Glutamatergic neuron (in vitro differentiated cells): Measurements from ENCODE around the gene PFDN2. TPM values are rescaled to one million over a fixed set of nuclear protein-coding genes. Genes with fewer than 3 reads are reported as not detected.
A peak's percentile ranks its signal among the peaks of the same experiment; 100 is the strongest.

Experiments used
- DNase-seq: peaks from one replicate; pipeline ENCODE4 v3.0.0; 2022
- H3K27ac Mint-ChIP-seq: one replicate; pipeline ENCODE4 v1.8.0; 2020; ENCODE audit warnings: mild to moderate bottlenecking, mixed read lengths, inconsistent platforms; ENCODE audit not compliant: unreplicated experiment
- H3K27me3 Mint-ChIP-seq: one replicate; pipeline ENCODE4 v1.8.0; 2020; ENCODE audit warnings: mild to moderate bottlenecking, moderate library complexity, mixed read lengths, inconsistent platforms; ENCODE audit not compliant: unreplicated experiment
- H3K36me3 Mint-ChIP-seq: one replicate; pipeline ENCODE4 v1.8.0; 2020; ENCODE audit warnings: mild to moderate bottlenecking, mixed read lengths, inconsistent platforms; ENCODE audit not compliant: unreplicated experiment
- H3K4me1 Mint-ChIP-seq: one replicate; pipeline ENCODE4 v1.8.0; 2020; ENCODE audit warnings: mild to moderate bottlenecking, low read depth, mixed read lengths, inconsistent platforms; ENCODE audit not compliant: unreplicated experiment
- H3K4me3 Mint-ChIP-seq: one replicate; pipeline ENCODE4 v1.8.0; 2020; ENCODE audit warnings: mild to moderate bottlenecking, mixed read lengths, inconsistent platforms; ENCODE audit not compliant: unreplicated experiment
- H3K9me3 Mint-ChIP-seq: one replicate; pipeline ENCODE4 v1.8.0; 2020; ENCODE audit warnings: mild to moderate bottlenecking, moderate library complexity, mixed read lengths, inconsistent platforms; ENCODE audit not compliant: unreplicated experiment
- total RNA-seq: library from RNA; stranded (reverse); fragmentation: NEBNext Ultra II Directional; extraction: Animal tissue kit (Norgen Biotek cat#: 25700); gene quantifications from one replicate; pipeline ENCODE4 v1.2.1, GENCODE V29; 2021; ENCODE audit not compliant: unreplicated experiment
- TF ChIP-seq, protein P1 (sequence below): fragments of 200-600 bp; sonication (generic); IDR thresholded peaks from one replicate; pipeline ENCODE4 v1.5.0; 2021; ENCODE audit not compliant: partially characterized antibody, unreplicated experiment

PFDN2 gene
- total RNA-seq, 1 donor from 2014 or later = 83.7 TPM

DNA sequence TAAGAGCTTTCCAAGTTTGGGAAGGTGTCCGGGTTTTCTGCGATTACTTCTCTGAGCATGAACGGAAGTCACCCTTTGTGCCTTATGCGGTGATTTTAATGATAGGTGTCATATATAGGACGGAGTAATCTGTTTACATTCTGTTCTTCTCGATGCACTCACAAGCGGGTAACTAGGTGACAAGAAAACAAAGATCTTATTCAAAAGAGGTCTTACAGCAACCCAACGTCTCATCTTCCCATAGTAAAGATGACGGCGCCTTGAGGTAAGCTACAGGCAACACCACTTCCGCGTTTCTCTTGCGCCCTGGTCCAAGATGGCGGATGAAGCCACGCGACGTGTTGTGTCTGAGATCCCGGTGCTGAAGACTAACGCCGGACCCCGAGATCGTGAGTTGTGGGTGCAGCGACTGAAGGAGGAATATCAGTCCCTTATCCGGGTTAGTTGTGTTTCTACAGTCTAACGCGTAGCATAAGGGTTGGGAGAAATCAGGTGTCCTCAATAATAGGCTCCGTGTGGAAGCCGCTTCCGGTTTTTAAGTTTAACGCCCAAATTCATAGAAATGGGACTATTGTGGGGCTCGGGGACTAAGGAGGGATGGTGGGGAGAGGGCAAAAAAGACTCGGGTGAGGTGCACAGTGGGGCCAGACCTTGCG is 36.0 kb upstream of the PFDN2 start, which contains the start of gene UFC1:
Gene UFC1 (plus strand): TSS at position 297 of the 656 bp plus-strand sequence. CDS start 20 bp downstream, at position 317.
- H3K36me3 Mint-ChIP-seq = no peaks in the 10 kb centered on the region
- H3K4me3 Mint-ChIP-seq = peak within 1 kb of the TSS; percentile 99
- H3K9me3 Mint-ChIP-seq = peaks cover 5% of the 10 kb centered on the region
- peaks cover 6% of the 10 kb centered on the region for H3K27me3 Mint-ChIP-seq
- peak within 1 kb of the TSS; percentile 100 for H3K27ac Mint-ChIP-seq
- TF ChIP-seq, protein P1, sequence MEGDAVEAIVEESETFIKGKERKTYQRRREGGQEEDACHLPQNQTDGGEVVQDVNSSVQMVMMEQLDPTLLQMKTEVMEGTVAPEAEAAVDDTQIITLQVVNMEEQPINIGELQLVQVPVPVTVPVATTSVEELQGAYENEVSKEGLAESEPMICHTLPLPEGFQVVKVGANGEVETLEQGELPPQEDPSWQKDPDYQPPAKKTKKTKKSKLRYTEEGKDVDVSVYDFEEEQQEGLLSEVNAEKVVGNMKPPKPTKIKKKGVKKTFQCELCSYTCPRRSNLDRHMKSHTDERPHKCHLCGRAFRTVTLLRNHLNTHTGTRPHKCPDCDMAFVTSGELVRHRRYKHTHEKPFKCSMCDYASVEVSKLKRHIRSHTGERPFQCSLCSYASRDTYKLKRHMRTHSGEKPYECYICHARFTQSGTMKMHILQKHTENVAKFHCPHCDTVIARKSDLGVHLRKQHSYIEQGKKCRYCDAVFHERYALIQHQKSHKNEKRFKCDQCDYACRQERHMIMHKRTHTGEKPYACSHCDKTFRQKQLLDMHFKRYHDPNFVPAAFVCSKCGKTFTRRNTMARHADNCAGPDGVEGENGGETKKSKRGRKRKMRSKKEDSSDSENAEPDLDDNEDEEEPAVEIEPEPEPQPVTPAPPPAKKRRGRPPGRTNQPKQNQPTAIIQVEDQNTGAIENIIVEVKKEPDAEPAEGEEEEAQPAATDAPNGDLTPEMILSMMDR = no peak
- DNase-seq = peak; percentile 74
- peaks cover 4% of the 10 kb centered on the region for H3K4me1 Mint-ChIP-seq

DNA sequence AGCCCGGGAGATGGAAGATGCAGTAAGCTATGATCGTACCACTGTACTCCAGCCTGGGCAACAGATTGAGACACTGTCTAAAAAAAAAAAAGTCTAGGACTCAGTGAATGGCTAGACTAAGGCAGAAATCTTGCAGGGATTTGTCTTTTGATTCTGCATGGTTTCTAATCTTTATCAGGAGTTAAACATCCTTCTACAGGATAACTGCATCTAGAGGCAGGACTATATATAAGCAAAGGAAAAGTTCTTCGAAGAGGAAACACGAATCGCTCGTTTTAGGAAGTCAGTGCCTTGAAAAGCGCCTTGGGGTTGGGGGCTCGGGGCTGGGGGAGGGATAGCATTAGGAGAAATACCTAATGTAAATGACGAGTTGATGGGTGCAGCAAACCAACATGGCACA is 35.3 kb upstream of the PFDN2 start:
- H3K4me3 Mint-ChIP-seq = peak overlapping the region; percentile 99
- H3K4me1 Mint-ChIP-seq = peaks cover 2% of the 10 kb centered on the region
- TF ChIP-seq, protein P1 = no peak
- H3K9me3 Mint-ChIP-seq = peaks cover 3% of the 10 kb centered on the region
- peak overlapping the region; percentile 100 for H3K27ac Mint-ChIP-seq
- peaks cover 6% of the 10 kb centered on the region for H3K27me3 Mint-ChIP-seq
- no peaks in the 10 kb centered on the region for H3K36me3 Mint-ChIP-seq
- no peak for DNase-seq

DNA sequence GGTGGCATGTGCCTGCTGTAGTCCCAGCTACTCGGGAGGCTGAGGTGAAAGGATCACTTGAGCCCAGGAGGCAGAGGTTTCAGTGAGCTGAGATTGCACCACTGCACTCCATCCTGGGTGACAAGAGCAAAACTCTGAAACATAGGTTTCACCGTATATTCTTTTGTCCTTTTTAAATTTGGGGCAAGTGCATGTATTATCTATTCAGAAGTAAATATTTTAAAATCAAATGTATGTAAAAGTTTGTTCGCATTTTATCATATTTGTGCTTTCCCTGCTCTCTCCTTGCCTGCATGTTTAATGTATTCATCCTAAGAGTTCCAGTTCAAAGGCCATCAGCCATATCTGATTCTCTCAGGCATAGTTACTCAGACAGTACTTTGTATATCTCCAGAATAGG is 28.0 kb upstream of the PFDN2 start:
- Mint-ChIP-seq H3K9me3 (no peaks in the 10 kb centered on the region), H3K4me1 (peaks cover 2% of the 10 kb centered on the region), H3K4me3 (no peak overlapping the region), H3K27ac (no peak overlapping the region), H3K27me3 (no peaks in the 10 kb centered on the region), H3K36me3 (no peaks in the 10 kb centered on the region)
- DNase-seq = no peak
- TF ChIP-seq, protein P1 = no peak

DNA sequence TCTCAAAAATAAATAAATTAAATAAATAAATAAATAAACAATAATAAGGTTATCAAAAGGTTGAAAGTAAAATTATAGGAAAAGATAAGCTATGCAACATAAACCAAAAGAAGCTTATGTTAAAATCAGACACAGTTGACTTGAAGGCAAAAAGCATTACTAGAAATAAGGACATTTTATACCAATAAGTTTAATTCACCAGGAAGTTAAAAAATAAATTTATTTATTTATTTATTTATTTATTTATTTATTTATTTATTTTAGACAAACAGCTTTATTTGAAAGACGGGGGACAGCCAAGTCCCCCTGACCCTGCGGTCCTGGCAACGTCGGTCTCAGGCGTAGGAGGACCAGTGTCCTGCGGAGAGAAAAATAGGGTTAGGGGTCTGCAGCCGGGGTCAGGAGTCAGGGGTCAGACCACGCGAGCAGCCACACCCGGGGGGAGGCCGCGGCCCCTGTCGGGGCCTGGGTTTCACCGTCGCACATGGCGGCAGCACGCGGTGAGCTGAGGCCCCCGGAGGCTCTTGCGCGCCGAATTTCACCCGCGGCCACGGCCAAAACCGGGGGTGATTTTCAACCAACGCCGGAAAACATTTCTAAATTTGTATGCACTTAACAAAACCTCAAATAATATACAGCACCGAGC is 23.0 kb upstream of the PFDN2 start:
- Mint-ChIP-seq H3K27me3 (no peaks in the 10 kb centered on the region), H3K27ac (no peak overlapping the region), H3K4me3 (no peak overlapping the region), H3K36me3 (no peaks in the 10 kb centered on the region), H3K4me1 (no peaks in the 10 kb centered on the region), H3K9me3 (peaks cover 2% of the 10 kb centered on the region)
- TF ChIP-seq, protein P1 = no peak
- no peak for DNase-seq

DNA sequence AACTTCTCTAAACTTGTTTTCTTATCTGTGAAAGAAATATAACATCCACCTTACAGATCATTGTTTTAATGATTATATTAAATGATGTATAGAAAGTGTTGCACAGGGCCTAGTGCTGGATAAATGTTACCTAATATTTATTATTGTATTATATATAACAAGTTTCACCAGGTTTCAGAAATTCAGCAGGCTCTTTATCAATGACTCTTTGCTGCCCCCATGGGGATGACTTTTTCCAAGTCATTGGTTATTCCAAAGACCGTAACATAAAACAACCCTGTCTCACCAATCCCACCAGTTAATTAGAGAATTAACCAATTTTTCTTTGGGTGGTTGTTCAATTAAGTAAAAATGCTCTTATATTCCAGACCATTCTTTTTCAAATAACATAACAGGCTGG is 21.9 kb upstream of the PFDN2 start:
- DNase-seq = no peak
- no peaks in the 10 kb centered on the region for H3K27me3 Mint-ChIP-seq
- no peak overlapping the region for H3K4me3 Mint-ChIP-seq
- no peaks in the 10 kb centered on the region for H3K36me3 Mint-ChIP-seq
- no peak overlapping the region for H3K27ac Mint-ChIP-seq
- no peaks in the 10 kb centered on the region for H3K4me1 Mint-ChIP-seq
- peaks cover 2% of the 10 kb centered on the region for H3K9me3 Mint-ChIP-seq
- TF ChIP-seq, protein P1 = peak; percentile 57
